ENCODE measurements around the gene SGF29.
"Not testable (repeated sequence)": the region's sequence is repeated elsewhere in the genome, so short reads cannot be mapped to it uniquely, and the experiment has no call there.

SGF29 gene

DNA sequence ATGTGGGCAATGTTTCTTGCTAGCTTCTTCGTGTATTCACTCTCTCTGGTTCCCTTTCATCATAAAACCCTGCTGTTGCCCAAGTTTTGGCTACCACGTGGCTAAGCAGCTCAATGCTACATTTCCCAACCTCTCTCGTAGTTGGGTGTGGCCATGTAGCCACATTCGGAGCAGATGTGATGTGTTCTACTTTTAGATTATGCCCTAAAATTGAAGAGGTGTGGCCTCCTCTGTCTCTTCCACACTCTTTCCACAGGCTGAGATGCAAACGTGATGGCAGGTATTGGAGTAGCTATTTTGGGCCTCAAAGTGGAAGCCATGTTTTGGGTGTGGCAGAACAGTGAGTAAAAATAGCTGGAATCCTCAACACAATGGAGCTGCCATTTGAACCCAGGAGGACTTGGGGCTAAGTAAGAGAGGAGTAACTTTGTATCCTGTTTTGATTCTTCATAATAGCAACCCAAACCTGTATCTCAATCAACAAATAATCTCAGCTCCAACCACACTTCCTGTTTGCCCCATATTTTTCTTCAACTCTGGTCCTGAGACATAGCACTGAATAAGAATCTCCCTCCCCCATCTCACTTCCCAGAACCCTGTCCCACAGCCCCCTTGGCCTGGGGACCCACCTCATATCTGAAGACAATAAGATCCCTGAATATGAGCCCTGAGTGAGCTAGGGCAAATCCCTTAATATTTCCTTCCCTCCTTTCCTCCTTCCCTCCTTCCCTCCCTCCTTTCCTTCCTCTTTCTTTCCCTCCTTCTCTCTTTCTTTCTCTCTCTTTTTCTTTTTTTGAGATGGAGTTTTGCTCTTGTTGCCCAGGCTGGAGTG is 19.0 kb upstream of the SGF29 start:
- no peak for DNase-seq

DNA sequence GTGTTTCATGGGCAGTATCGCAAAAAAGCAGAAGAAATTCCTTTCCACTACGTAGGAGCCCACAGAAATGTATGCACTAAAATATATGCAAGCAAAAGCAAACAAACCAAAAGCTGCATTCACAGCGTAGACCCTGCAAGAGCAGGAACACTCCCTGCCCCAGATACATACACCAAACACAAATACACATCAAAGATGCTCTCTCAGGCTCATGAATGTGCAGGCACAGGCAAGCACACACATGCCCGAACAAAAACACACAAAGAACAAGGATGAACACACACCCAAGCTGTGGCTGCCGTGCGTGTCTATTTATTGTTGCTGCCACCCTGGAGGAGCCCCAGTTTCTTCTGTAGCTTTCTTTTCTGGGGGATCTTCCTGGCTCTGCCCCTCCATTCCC is 16.6 kb upstream of the SGF29 start:
- DNase-seq = no peak

DNA sequence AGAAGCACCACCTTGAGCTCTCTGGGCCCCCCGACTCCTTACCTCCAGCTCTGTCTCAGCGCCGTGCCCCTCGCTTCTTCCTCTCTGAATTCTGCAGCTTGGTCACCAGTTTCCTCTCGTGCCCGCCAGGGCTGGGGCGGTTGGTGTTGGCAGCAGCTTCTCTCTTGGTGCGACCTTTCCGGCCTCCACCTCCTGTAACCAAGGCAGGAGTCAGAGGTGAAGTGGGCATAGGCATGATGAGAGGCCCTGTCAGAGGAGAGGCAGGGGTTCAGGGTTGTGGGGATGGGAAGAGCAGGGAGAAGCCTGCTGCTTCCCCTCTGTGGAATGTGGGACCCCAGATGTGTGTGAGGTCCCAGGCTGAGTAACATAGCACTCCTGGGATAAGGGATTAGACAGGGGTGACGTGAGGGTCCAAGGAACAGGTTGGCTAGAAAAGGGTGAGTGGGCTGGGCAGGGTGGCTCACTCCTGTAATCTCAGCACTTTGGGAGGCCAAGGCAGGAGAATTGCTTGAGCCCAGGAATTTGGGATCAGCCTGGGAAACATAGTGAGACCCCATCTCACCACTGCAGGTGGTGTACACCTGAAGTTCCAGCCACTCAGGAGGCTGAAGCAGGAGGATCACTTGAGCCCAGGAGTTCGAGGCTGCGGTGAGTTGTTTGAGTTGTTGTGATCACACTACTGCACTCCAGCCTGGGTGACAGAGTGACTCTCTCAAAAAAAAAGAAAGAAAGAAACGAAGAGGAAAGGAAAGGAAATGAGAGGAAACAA is 15.6 kb upstream of the SGF29 start:
- DNase-seq = no peak

DNA sequence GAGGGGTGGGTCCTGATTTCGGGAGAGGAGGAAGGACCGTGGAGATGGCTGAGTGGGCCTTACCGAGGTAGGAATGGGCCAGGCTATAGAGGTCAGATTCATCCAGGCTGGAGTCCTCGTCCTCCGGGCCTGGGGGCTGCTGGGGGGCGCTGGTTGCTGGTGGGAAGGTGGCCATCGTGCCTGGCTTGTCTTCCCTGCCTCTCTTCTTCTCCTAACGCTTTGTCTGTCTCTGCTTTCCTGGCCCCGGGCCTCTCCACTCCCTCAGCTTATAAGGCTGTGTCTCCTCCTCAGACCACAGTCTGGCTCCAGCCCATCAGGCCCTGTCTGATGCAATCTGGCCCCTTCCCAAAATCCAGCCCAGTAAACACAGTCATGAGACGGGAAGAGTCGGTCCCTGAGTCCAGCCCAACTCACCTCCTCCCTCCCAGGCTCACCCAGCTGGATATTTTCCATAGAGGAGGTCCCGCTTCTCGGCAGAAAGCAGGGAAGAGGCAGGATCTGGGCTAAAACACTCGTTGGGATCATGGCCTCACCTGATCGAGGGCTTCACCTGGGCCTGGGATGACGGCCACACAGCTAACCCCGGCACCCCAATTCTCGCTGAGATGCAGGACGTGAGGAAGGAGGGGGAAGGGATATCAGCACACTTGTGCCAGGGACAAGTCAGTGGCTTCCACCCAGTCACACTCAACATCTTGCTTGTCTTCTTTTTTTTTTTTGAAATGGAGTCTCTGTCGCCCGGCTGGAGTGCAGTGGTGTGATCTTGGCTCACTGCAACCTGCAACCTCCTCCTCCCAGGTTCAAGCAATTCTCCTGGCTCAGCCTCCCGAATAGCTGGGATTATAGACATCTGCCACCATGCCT is 14.8 kb upstream of the SGF29 start, which contains the start of gene NUPR1:
TSS of gene NUPR1 (minus strand) at position 242 of the 864 bp plus-strand sequence. CDS start at position 175, 67 bp downstream.
- DNase-seq = no peak

DNA sequence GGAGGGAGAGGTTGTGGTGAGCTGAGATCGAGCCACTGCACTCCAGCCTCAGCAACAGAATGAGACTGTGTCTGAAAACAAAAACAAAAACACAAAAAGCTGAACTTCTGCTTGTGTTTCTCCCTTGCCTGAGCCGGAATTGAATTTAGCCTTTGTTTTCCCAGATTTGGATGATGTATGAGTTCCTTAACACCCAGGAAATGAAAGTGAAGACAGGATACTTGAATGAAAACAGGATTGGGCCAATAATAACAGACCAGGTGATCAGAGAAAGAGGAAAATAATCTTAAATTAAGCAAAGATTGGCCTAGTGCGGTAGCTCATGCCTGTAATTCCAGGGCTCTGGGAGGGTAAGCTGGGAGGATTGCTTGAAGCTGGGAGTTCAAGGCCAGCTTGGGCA is 13.4 kb upstream of the SGF29 start:
- no peak for DNase-seq

DNA sequence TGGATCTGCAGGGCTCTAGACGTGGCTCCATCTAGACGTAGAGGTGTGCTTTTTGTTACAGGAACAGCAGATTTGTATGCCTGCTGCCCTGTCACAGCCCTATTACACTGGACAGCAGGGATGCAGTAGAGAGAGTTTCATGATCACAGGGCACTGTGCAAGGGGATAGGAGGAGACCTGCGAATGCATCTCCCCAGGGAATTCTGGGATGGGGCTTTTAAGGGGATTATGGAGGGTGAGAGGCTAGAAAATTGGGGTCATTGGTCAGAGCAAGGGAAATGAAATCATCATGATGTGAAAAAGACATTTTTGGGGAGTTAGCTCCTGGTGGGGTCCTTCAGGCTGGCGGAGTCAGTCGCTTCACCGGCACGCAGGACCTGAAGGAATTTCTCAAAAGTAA is 11.1 kb upstream of the SGF29 start:
- no peak for DNase-seq

DNA sequence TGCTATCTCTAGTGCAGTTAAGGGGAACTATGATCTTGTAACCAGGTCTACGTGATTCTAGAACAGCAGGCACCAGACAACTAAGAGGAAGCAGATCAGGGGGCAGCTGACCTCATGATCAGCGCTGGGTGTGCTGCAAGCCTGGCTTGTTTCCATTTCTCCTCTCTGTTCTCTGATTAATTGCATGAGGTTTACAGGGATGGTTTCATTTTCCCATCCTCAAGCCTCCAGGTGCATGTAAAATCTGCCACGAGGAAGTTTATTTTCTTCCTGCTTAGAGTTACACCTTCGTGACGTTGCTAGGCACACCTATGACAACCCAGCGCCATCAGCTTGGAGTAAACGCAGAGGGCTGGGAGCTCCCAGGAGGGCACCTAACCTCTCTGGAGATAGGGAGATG is 10.6 kb upstream of the SGF29 start:
- no peak for DNase-seq

DNA sequence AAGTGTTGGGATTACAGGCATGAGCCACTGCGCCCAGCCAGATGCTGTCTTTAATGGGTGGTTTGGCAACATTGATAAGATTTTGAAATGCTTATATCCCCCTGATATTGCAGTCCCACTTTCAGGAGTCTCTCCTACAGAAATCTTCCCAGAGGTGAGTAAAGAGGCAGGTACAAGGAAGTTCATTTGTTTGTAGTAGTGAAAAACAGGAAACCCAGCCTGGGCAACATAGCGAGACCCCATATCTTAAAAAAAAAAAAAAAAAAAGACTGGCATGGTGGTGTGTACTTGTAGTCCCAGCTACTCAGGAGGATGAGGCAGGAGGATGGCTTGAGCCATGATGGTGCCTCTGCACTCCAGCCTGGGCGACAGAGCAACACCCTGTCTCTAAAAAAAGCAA is 8.7 kb upstream of the SGF29 start:
- no peak for DNase-seq

DNA sequence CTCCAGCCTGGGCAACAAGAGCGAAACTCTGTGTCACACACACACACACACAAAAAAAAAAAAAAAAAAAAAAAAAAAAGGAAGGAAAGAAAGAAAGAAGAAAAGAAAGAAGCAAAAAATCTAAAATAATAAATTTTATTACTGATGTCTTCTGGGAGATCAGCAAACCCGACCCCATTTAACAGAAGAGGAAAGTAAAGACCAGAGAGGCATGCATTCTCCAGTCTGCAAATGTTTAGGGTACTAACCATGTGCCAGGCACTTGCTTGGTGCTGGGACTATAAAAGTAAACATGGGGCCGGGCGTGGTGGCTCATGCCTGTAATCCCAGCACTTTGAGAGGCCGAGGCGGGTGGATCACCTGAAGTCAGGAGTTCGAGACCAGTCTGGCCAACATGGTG is 7.8 kb upstream of the SGF29 start:
- not testable (repeated sequence) for DNase-seq

DNA sequence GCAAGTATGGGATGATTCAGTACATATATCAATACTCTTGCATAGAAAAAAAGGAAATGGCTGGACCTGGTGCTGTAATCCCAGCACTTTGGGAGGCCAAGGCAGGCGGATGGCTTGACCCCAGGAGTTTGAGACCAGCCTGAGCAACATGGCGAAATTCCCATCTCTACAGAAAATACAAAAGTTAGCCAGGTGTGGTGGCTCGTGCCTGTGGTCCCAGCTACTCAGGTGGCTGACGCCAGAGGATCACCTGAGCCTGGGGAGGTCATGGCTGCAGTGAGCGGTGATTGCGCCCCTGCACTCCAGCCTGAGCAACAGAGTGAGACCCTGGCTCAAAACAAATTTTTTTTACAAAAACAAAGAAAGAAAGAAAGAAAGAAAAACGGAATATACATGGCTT is 7.1 kb upstream of the SGF29 start:
- no peak for DNase-seq

DNA sequence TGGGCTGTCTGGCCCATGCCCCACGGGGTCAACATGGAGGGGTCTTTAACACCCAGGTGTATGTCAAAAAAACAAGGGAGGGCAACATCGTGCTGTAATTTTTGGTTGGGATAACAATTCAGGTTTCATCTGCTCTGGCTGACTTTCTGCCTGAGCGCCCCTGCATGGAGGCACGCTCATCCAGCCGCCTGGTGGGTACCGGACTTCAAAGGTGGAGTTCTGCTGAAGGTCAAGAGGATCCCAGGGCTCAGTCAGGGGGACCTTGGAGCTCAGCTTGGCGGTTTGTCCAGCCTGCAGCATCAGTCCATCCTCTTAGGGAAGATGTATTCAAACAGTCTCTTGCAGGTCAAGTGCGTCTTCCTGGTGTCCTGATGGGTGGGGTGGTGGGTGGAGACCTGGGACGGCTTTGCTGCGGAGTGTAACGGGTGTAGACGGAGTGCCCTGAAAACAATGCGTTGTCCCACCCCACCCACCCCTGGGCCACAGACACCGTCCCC is 5.4 kb upstream of the SGF29 start:
- no peak for DNase-seq

DNA sequence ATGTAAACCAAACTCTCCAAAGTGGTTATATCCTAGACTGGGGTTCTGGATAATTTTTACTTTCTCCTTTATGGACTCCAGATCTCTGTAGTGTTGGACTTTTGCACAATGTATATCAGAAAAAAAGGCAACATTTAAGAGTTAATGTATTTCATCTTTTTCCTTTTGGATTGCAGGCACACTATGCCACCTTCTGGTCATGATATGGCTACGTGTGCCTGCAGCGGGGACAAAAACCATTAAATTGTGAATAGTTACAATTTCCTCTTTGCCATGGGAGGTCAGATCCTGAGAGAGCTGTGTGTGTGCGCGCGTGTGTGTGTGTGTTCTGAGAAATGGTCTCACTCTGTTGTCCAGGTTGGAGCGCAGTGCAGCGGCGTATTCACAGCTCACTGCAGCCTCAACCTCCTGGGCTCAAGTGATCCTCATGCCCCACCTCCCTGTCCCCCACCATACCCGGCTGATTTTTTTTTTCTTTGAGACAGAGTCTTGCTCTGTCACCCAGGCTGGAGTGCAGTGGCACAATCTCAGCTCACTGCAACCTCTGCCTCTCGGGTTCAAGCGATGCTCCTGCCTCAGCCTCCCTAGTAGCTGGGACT is 4.3 kb upstream of the SGF29 start:
- DNase-seq = no peak

DNA sequence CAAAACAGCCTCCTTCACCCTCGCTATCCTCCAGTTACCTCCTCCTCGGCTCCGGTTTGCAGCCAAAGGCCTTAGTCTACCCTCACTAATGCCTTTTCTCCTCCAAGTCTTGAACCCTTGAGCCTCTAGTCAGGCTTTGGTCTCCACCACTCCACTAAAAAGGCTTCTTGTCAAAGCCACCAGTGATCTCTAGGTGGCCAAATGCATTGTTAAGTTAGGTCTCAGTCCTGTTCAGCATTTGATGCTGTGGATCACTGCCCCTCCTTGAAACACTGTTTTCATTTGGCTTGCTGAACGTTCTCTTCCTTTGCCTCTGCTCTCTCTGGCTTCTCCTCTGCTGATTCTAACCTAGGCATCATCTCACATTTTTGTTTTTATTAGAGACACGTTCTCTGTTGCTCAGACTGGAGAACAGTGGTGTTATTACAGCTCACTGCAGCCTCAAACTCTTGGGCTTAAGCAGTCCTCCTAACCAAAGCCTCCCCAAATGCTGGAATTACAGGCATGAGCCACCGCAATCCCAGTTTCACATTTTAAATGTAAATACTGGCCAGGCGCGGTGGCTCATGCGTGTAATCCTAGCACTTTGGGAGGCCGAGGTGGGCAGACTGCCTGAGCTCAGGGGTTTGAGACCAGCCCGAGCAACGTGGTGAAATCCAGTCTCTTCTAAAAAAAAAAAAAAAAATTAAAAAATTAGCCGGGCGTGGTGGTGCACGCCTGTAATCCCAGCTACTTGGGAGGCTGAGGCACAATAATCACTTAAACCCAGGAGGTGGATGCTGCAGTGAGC is 1.1 kb downstream of the SGF29 start:
- no peak for DNase-seq

DNA sequence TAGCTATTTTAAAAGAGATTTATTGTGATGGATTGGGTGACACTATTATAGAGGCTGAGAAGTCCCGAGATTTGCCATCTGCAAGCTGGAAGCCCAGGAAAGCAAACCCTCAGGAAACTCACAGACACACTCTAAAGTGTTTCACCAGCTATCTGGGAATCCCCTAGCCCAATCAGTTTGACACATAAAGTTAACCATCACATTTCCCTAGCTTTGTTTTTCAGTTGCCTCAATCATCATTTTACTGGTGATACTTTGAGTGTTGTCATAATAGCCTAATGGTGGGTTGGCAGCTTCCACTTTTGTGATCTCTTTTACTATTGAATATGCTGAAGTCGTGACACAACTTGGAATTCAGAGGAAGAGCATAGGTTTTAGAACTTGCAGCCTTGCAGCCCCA is 1.8 kb downstream of the SGF29 start:
- DNase-seq = no peak

DNA sequence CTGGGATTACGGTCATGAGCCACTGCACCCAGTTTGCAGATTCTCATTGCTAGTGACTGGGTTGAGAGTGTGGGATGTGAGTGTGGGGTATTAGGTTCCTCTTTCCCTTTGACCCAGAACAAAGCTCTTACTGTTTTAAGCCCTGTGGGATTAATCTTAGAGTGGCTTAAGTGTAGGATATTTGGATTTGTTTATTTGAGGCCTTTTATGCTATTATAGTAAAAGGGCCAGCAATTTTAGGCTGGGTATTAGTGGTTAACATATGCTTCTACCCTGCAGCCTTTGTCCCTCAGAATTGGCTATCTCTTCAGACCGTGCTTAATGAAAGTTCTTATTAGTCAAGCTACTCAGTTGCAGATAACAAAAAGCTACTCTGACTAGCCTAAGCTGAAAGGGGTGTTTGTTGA is 3.2 kb downstream of the SGF29 start:
- DNase-seq = no peak

DNA sequence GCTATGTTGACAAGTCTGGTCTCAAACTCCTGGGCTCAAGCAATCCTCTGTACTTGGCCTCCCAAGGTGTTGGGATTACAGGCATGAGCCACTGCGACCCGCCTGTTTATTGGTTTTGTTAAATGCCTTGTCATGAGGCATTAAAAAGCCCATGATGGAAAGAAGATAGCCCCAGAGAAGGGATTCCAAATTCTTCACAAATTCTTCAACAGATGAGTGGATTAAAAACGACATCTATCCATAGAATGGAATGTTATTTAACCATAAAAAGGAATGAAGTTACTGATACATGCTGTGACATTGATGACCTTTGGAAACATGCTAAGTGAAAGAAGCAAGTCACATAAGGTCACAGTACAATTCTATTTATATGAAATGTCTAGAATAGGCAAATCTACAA is 4.7 kb downstream of the SGF29 start:
- no peak for DNase-seq

DNA sequence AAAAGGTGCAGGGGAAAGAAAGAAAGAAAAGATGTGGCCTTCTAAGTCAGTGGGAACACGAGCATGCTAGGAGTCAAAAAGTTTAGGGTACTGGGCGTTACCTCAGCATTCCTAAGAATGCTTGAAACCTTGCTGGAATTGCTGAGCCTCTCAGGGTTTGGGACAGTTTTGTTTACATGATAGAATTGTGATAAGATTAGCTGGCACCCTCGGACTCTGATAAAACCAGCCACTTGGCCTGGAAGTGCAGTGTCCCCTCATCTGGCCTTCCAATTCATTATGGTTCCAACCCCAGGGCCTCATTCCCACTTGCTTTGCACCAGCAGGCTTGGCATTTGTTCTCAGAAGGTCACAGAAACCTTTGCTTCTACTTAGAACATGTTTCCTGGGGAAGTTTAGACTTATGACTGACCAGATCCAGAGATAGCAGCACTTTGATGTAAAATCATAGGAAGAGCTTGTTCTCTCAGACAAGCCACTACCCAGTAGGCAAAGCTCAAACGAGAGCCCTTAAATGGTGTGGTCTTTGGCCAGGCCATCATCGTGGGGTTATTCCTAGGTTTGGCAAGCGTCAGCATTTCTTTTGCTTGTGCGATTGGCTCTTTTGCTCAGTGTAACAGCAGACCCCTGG is 8.0 kb downstream of the SGF29 start:
- no peak for DNase-seq

DNA sequence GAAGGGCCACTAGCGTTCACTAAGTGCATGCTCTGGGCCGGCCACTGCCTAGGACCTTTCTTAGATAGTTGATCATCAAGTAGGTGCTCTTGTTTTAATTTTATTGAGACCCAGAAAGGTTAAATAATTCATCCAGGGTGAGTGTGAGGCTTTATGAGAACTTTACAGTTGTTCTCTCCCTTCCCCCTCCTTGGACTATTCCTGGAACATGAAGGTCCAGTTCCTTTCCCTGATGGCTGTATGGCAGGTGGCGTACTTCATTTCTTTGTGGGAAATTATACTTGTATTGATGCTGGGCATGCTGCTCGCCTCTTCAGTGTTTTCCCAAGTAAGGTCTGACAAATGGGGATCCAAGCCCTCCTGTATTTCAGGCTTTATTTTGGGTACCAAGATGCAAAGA is 8.5 kb downstream of the SGF29 start:
- DNase-seq = no peak

DNA sequence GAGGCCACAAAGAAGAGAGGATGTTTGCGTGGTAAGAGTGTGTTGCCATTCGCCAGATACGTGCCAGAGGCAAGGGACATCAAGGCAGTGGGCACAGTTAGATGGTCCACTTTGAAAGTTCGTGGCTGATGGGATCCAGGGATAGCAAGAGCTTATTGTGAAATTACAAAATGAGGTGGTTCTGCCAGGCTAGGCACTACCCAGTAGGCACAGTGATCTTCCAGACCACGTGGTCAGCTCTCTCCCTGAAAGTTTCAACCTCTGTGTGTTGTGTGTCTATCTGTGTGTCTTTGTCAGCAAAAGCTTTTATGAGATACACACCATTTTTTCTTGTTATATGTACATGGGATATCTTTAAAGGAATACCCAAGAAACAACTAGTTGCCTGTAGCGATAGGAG is 9.5 kb downstream of the SGF29 start:
- DNase-seq = no peak

DNA sequence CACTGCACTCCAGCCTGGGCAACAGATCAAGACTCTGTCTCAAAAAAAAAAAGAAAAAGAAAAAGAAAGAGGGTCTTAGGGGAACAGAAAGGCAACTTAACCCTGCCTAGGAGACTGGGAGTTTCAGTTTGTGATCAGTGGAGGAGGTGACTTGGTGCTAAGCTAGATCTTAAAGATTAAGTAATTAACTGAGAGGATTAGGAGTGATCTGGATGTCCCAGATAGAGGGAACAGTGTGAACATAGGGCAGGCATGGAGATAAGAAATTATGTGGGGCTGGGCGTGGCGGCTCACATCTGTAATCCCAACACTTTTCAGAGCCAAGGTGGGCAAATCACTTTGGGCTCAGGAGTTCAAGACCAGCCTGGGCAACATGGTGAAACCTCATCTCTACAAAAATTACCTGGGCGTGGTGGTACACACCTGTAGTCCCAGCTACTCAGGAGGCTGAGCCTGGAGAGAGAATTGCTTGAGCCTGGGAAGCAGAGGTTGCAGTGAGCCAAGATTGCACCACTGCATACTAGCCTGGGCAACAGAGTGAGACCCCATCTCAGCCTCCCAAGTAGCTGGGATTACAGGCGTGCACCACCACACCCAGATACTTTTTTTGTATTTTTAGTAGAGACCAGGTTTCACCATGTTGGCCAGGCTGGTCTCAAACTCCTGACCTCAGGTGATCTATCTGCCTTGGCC is 12.7 kb downstream of the SGF29 start:
- not testable (repeated sequence) for DNase-seq

DNA sequence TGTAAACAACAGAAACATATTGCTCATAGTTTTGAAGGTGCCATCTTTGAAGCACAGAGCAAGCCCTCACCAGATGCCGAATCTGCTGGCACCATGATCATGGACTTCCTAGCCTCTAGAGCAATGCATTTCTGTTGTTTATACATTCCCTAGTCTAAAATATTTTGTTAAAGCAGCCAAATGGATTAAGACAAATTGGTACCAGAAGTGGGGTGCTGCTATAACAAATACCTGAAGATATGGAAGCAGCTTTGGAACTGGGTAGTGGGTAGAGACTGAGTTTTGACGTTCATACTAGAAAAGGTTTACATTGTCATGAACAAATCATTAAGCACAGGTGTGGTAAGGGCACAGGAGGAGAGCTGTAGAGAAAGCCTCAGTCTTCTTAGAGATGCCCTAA is 13.6 kb downstream of the SGF29 start:
- no peak for DNase-seq

Measured in activated CD4-positive, alpha-beta T cell treated with anti-CD3 and anti-CD28 coated beads, Interleukin-2, amount 50 U/mL, for 1 hour (primary cell).